RWPE1 (cell line): ENCODE measurements around the gene KSR1.

Experiments
- CTCF ChIA-PET: fragments of 350-600 bp; sonication (Branson Sonifier 250); formaldehyde crosslinking; extraction: SDS; loops from one replicate; lab custom pipeline; 2021; lab: Yijun Ruan, JAX
- POLR2A ChIA-PET: fragments of 400-600 bp; formaldehyde crosslinking; extraction: SDS; loops from one replicate; lab custom pipeline; 2020; ENCODE audit warnings: antibody characterized with exemption; ENCODE audit not compliant: low non-redundant PET; lab: Yijun Ruan, JAX
- DNase-seq: peaks from one replicate; pipeline ENCODE4 v3.0.0; 2012; ENCODE audit warnings: low spot score
- H3K27ac ChIP-seq: fragments of 450-650 bp; 2 replicates; pipeline ENCODE4 v1.5.1; 2017
- TF ChIP-seq, protein P1 (sequence below): fragments of 450-650 bp; conservative IDR thresholded peaks from 2 replicates; pipeline ENCODE4 v1.5.1; 2017; ENCODE audit warnings: low read depth, mild to moderate bottlenecking

KSR1 gene

DNA sequence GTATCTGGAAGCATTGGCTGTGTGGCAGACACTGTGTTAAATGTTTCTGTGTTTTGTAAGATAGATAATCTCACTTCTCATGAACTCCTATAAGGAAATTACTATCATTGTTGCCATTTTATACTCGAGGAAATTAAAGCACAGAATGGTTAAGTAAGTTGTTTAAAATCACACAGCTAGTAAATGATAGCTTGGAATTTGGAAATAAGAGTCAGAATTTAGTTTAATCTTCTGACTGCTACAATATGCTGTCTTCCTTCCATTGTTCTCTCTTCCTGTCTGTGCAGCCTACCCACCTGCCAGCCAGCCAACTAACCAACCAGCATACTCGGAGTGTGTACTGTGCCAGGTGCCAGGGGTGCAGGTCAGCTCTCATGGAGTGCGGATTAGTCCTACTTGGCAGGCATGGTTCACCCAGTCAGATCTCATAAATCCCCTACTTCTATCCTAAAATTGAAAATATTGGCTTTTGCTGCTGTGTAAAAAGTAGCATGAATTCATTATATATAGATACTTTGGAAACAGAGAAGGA lies 94.8 kb downstream of the KSR1 start:
- POLR2A ChIA-PET, result no interaction called here
- no peak overlapping the region for H3K27ac ChIP-seq
- CTCF ChIA-PET, result no interaction called here
- no peak for DNase-seq
- TF ChIP-seq, protein P1, sequence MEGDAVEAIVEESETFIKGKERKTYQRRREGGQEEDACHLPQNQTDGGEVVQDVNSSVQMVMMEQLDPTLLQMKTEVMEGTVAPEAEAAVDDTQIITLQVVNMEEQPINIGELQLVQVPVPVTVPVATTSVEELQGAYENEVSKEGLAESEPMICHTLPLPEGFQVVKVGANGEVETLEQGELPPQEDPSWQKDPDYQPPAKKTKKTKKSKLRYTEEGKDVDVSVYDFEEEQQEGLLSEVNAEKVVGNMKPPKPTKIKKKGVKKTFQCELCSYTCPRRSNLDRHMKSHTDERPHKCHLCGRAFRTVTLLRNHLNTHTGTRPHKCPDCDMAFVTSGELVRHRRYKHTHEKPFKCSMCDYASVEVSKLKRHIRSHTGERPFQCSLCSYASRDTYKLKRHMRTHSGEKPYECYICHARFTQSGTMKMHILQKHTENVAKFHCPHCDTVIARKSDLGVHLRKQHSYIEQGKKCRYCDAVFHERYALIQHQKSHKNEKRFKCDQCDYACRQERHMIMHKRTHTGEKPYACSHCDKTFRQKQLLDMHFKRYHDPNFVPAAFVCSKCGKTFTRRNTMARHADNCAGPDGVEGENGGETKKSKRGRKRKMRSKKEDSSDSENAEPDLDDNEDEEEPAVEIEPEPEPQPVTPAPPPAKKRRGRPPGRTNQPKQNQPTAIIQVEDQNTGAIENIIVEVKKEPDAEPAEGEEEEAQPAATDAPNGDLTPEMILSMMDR, result no peak

GRCh38 chr17:27551701-27552248 lies 95.5 kb downstream of the KSR1 start:
- ChIA-PET CTCF (no interaction called here), POLR2A (no interaction called here)
- TF ChIP-seq, protein P1, result no peak
- peak overlapping the region; percentile 44 for H3K27ac ChIP-seq
- DNase-seq, result peak; percentile 44

DNA sequence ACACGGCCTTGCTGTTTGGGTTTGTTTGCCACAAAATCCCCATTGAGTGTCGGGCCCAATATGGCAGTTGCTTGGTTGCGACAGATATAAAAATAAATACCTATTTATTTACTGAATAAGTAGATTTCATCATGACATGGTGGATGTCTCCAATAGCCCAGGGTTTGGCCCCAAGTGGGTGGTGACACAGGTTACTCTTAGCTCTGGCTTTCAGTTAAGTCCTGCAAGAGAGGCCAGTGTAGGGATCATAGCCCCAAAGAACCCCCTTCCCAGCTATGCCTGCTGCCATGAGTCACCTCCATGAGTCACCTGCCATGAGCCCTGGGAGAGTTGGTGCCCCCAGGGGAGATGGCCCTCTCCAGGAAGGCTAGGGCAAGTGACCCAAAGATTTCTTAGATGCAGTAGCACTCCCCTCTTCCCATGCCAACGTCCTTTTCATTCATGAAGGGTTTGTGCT lies 96.1 kb downstream of the KSR1 start:
- peak overlapping the region; percentile 44 for H3K27ac ChIP-seq
- POLR2A ChIA-PET, result no interaction called here
- CTCF ChIA-PET, result interaction anchor here (1.3 kb wide), 1 partner anchor 47 kb away, joined by 4 read pairs; no protein-coding TSS in a partner anchor
- DNase-seq, result peak; percentile 76
- TF ChIP-seq, protein P1, result no peak

DNA sequence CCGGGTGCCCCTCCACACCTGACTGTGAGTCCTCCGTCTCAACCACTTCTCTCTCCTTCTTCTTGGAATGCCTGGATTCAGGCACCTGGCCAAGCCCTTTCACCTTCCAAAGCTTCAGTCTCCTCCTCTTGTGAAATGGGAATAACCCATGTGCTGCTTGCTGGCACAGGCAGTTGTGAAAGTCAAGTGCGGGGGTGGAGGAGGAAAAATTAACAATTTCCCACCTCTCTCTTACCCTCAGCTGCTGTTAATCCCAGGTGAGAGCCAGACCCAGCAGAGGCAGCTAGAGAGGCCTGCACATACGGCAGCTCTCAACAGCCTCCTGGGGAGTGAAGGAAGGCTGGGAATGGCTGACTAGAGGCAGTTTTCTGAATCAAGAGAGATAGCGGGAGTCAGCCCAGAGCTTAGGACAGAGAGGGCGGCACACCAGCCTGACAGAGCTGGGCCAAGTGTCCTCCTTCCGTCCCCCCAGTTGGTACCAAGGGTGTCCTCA lies 96.8 kb downstream of the KSR1 start:
- ChIA-PET POLR2A (no interaction called here), CTCF (interaction anchor here (0.5 to 1.4 kb wide), 5 partner anchors 11 to 278 kb away, joined by 3 to 5 read pairs (median 4); no protein-coding TSS in a partner anchor)
- DNase-seq, result peak; percentile 63
- peak overlapping the region; percentile 44 for H3K27ac ChIP-seq
- TF ChIP-seq, protein P1, result no peak

DNA sequence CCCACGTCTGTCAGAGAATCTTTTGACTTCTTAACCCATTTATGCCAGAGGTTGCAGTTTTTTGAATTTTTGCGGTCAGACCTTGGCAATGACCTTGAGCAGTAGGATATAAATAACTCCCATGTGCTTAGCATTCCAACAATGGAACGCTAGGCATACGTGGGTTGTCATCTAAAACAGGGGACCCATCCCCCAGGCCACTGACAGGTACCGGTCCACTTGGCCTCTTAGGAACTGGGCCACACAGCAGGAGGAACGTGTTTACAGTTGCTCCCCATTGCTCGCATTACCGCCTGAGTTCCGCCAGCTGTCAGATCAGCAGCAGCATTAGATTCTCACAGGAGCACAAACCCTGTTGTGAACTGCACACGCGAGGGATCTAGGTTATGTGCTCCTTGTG lies 97.9 kb downstream of the KSR1 start:
- TF ChIP-seq, protein P1, result no peak
- no peak overlapping the region for H3K27ac ChIP-seq
- no peak for DNase-seq
- ChIA-PET POLR2A (no interaction called here), CTCF (no interaction called here)

GRCh38 chr17:27554911-27555310 lies 98.7 kb downstream of the KSR1 start:
- POLR2A ChIA-PET, result no interaction called here
- TF ChIP-seq, protein P1, result no peak
- H3K27ac ChIP-seq, result no peak overlapping the region
- CTCF ChIA-PET, result no interaction called here
- no peak for DNase-seq
